CD1c-positive myeloid dendritic cell (primary cell): ENCODE data around the gene SCN2B.

Experiments
- DNase-seq: peaks from one replicate; pipeline ENCODE4 v3.0.0-alpha.2; 2016; ENCODE audit errors: extremely low spot score

Gene SCN2B

DNA sequence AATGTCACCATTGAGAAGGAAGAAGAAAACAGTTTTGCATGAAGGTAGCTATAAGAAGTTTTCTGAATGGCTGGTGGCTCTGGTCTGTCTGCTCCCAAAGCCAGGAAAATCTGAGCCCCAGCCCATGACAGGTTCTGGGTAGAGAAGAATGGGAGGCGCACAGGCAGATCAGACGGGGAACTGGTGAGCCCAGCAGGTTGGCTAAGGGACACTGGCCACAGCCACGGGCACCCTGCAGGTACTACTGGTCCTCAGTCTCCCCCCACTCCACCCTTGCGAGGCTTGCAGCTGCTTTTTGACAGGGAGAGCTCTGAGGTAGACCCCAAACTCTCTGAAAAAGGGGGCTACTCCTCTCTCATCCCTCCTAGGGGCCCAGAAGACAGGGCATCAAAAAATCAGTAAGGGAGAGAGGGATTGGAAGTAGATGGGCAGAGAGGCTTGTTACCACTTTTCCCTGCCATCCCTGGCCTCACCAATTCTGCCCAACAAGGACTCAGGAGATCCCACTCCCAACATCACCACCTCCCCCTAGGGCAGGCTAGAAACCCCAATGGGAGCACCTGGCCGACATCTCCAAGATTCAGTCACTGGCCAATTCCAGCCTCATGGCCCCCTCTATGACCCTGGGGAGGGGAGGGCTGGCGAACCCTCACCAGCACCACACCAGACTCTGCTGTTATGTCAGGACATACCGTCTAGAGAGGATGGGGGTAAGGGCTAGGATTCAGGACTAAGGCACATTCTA, 41.2 kb downstream of the SCN2B start:
- no peak for DNase-seq

DNA sequence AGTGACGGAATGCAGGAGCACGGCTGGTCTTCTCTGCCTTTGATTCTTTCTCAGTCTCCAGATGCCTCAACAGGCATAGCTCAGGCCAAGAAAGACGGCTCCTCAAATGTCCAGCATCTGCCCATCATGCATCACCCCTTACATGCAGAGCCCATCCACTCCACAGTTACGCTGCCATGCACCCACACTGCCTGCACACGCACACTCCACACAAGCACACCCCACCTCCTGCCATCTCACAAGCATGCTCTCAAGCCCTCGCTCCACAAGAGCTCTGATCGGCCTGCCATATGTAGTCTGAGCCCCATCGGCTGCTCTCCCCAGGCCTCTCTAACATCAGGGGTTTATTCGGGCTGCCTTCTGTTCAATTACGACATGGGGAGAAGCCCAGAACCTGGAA, 42.6 kb downstream of the SCN2B start:
- no peak for DNase-seq

DNA sequence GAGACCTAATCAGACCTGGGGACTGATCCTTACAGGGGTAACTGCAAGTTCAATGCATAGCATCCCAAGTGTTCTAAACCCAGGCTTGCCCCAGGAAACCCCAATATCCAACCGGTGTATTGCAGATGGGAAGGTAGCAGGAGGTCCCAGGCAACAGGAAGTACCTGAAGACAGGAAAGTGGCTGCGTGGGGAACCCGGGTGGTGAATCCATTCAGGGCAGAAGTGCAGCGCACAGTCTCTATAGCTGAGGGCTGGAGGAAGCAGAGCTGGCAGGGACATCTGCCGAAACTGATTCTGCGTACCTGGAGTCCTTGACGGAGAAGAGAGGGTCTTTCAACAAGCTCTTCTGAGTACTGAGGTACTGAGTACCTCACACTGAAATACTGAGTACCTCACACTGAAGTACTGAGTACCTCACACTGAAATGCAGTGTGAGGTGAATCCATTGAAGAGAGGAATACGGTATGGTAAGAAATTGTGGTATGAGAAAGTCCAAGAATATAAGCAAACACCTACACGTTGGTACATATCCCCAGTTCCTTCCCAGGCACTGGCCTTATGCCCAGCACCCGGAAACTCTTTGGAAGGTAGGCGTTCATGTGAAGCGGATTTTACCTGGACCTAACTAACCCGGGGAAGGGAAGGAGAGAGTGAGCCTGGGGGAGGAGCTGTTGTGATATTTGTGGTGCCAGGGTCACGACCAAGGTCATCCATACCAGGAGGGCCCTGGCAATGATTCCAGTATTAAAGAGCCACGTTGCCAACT, 43.9 kb downstream of the SCN2B start:
- no peak for DNase-seq

DNA sequence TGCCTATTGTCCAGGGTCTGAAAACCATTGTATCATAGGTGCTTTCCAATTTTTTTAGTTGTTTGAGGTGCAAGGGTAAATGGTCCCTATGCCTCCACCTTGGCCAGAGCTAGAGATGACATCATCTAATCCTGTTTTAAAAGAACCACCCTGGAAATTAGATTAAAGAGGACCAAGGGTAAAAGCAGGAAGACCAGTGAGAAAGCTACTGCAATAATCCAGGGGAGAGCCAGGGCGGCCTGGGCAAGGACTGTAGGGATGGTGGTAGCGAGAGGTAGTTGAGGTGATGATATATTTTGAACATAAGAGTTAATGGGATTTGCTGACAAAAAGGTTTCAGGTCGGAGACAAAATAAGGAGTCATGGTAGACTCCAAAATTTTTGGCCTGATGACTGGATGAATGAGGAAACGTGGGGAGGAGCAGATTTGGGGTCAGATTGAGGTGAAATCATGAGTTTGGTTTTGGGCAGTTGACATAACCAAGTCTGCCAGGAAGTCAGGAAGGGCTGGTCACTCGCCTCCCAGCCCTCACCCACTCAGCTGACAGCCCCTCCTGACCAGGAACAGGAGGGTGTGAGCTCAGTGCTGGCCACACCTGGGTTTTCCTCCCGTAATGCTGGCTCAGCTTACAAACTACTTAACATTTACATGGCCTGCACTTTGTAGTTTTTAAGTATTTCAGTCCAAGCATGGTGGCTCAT, 46.8 kb downstream of the SCN2B start:
- DNase-seq: peak; percentile 46

DNA sequence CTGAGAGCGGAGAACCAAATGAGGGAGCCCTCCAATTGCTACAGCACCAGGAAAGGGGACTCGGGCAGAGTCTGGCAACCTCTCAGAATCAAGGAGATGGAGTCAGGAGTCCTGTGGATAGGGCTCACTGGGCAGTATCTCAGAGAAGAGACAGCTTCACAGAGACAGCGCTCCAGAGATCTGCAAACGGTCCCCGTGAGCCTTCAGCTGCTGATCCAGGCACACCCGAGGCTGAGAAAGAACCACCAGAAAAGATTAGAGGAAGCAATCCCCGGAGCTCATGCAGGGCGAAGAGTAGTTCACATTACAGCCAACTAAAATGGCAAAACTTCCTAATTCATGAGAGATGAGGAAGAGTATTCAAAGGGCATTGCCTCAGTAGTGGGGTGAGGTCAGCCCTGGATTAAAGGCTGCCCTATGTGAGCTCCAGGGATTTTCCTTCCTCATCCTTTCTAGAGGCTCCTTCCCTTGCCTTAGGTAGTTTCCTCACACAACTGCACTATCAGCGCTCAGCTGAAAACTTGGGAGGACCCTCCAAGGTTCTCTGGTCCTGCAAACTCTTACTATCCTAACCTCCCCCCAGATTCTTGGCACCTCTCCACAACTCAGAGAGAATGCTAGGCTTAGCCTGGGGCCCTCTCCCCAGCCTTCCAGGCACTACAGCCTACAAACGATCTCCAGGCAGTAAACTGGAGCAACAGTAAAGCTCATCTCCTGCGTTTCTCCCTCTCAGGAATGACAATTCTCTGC, 47.5 kb downstream of the SCN2B start:
- peak; percentile 79 for DNase-seq

DNA sequence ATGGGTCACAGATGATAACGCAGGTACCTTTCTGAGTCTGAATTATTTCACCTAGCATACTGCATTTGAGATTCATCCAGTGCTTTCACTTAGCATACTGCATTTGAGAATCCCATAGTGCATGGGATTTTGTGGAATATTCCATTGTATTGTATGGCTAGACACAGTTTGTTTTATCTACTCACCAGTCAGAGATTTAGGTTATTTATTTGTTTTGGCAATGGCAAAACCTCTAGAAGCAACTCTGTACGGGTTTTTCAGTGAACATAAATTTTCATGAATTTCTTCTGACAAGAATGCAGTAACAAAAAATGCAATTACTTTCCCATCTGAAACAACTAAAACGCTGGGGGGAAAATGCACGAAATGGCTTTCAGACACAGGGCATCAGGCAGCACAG, 48.1 kb downstream of the SCN2B start:
- DNase-seq: no peak

DNA sequence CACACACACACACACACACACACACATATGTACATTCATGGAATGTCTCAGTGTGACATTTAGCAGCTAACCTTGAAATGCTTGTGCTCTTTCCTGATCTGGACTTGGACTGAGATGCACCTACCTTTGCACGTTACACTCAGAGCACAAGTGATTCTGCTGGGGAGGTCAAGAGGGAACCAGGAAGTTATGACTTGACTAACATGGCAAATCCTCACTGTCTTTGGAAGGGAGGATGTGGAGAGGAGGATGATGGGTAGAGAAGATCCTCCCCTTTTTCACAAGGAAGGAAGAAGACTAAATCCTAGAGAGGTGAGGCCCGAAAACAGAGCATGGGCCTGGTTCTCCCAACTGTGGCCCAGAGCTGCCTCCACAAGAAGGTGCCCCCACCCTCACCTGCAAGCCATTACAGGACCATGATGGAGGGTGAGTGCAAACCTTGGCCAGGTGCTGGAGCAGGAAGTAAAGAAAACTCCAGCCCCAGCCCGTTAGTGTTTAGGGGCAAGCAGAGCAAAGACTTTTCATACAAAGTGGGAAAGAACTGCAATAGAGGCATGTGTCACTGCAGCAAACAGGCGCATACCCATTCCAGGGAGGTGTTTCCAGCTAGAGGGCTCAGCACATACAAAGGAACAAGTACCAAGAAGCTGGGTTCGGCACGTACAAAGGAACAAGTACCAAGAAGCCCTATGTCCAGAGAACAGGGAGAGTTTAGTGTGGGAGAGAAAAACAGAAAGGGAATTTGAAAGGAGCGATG, 50.2 kb downstream of the SCN2B start:
- no peak for DNase-seq

DNA sequence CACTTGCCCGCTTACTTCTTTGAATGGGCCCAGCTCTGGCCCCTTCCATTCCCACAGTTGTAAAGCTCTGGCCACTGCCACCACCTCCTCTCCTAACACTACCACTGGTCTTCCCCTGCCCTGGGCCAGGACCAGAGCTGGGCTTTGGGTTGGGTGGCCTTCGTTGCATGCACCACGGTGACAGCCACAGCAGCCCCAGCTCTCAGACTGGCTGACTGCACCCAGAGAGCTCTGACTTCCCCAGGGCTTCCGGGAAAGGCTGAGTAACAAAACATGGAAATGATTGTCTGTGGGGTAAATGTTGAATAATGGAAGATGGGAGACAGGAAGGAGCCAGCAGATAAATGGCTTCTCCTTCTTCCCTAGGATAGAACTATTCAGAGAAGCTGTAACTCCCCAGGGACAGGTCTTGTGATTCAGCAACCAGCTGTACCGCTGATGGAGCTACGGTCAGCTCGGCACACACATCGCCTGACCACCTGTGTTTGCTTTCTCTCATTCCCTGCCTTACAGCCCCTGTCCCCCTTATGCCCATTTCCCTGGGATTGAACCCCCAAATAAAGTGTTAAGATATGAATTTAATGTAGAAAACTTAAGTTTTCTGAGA, 51.4 kb downstream of the SCN2B start:
- DNase-seq: no peak

DNA sequence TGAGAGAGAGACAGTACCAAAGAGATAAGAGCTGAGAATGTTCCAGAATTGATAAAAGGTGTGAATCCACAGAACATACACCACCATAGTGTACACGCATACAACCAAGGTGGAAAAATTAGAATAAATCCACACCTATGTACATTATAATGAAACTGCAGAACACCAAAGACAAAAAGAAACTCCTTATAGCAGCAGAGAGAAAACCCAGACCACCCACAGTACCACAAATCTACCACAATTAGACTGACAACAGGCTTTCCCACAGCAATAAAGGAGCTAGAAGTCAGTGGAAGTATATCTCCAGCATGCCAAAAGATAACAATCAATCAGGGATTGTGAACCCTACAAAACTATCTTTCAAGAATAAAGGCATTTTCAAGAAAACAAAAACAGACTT, 55.6 kb downstream of the SCN2B start:
- DNase-seq: no peak

DNA sequence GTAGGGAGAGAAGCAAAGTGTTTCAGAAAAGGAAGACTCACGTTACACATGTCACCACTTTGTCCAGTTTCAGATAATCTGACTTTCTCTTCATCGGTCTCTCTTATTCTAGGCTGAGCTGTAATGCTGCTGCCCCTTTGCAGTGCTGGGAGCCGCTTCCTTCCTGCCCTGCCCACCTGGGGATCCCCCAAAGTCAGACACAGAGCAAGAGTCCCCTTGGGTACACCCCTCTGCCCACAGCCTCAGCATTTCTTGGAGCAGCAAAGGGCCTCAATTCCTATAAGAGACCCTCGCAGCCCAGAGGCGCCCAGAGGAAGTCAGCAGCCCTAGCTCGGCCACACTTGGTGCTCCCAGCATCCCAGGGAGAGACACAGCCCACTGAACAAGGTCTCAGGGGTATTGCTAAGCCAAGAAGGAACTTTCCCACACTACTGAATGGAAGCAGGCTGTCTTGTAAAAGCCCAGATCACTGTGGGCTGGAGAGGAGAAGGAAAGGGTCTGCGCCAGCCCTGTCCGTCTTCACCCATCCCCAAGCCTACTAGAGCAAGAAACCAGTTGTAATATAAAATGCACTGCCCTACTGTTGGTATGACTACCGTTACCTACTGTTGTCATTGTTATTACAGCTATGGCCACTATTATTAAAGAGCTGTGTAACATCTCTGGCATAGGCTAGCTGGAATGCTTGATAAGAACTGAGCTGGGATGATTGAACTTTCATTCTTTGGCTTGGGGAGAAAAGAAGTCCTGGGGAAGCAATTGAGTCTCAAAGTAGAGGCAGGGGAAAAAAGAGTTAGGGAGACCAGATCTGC, 58.4 kb downstream of the SCN2B start:
- no peak for DNase-seq

DNA sequence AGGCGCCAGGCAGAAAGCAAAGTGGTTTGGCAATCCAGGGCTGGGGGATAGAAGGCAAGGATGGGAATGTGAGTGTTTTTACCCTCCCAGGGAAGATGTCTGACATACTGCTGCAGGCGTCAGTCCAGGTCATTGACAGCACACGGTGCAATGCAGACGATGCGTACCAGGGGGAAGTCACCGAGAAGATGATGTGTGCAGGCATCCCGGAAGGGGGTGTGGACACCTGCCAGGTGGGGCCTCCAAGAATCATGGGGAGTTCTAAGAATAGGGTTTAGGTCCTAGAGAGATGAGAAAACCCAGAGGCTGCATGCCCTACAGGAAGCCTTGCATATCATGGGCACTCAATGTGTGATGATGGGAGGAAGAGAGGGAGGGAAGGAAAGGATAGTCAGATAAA, 61.4 kb downstream of the SCN2B start:
- no peak for DNase-seq

DNA sequence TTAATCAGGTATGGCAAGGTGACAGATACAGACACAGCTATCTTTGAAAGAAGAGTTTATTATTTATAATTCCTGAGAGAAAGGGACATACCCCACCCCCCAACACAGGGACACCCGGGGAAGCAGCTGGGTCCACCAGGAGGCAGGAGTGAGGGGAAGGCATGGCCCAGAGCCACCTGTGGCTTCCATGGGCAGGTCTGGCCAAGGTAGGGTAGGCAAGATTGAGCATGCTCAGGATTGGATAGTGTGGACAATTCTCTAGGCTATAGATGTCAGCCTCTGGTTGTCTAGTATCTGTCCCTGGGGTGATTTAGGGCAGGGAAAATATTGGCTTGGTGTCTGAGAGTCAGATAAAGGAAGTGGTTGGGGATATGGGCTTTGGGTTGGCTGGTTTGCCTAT, 62.2 kb downstream of the SCN2B start:
- DNase-seq: no peak

DNA sequence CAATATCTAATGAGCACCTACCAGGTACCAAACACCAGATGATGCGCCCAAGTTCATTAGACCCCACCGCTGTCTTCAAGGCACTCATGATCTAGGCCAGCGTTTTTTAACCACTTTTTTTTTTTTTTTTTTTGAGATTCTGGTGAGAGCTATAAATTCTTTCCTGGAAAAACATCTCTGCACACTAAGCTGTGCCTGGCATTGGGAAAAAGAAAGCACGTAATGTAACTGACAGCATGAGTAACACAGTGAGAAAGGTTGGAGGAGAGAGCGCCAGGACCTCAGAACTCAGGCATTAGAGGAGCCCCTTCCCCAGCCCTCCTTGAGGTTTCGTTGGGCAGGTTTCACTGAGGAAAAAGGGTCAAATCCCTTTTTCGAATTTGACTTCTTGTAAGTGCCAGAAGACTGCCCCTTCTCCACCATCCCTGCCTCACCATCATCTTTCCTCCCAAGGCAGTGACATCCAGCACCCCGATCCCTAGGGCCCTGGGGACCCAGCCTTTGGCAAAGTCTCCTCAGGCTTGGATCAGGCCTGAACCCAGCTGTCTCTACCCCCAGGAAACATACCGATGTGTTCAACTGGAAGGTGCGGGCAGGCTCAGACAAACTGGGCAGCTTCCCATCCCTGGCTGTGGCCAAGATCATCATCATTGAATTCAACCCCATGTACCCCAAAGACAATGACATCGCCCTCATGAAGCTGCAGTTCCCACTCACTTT, 63.6 kb downstream of the SCN2B start:
- no peak for DNase-seq
